TTC549 (cell line): Measurements from ENCODE around the gene TEF.
"Not testable (repeated sequence)": the region's sequence is repeated elsewhere in the genome, so short reads cannot be mapped to it uniquely, and the experiment has no call there.

Source experiments
- FAIRE-seq: peaks from 2 replicates; lab custom pipeline; 2012; peaks lifted over from hg19 to GRCh38; lab: Jason Lieb, UNC

TEF gene

GRCh38 chr22:41429232-41429950, 47.6 kb downstream of the TEF start:
- FAIRE-seq, result no peak

DNA sequence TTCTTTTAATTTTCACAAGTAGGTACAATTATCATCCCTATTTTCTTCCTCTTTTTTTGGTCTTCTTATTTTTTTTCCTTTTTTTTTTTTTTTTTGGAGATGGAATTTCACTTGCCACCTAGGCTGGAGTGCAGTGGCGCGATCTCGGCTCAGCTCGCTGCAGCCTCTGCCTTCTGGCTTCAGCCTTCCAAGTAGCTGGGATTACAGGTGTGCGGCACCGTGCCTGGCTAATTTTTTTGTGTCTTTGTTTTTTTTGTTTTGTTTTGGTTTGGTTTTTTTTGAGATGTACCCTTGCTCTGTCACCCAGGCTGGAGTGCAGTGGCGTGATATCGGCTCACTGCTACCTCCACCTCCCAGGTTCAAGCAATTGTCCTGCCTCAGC, 48.2 kb downstream of the TEF start:
- no peak for FAIRE-seq

DNA sequence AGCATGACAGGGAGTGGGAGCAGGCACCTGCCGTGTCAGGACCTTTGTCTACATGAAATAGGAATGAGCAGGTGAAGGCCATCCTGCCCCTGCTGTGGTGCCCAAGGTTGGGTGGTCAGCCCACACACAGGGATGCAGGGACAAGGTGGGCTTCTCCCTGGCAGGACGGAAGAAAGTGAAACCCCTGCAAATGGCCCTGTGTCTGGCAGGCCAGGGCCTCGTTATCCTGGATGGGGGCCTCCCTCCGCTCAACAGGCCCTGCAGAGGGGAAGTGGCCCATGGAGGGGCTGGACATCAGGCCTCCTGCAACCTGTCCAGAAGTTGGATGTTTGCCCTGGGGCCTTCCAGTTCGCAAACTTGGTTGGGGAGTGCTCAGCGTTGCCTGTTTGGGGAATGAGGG, 49.9 kb downstream of the TEF start:
- FAIRE-seq, result no peak

DNA sequence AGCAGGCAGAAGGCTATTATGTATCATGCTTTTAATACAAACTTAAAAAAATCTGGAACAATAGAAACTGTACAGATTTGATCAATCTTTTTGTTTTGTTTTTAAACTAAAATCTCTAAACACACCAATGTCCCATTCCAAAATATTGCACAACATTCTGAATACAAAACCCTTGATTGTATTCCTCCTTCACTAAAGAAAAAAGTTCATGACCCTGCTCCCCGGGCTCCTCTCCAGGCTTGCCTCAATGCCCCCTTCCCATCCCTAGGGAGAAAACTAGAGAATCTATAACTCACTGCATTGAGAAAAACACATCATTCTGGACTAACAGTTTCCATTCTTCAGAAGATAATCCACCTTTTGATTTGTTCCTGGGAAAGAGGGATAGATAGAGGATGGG, 51.7 kb downstream of the TEF start:
- not testable (repeated sequence) for FAIRE-seq

- not testable (repeated sequence) for FAIRE-seq
These were observed 52.7 kb downstream of the TEF start for GRCh38 chr22:41434361-41435003.

- no peak for FAIRE-seq
These were observed 53.8 kb downstream of the TEF start for GRCh38 chr22:41435560-41435959.

- FAIRE-seq, result no peak
These were observed 54.8 kb downstream of the TEF start for GRCh38 chr22:41436322-41437113.

DNA sequence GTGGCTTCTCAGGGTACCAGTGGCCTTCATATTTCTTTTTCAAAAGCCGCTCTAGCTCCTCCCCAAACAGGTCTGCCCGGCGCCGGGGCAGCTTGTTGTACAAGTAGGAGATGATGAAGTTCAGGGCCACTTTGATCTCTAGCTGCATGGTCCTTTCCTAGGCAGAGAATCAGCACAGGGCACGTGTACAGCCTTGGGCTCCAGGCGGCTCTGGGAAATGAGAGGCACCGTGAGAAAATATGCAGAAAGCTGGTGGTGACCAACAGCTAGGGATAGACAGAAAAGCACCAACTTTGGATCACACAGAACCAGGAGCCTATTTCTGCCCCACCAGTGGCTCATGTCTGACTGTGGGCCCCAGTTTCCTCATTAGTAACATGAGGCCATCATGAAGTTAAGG, 55.5 kb downstream of the TEF start:
- FAIRE-seq, result no peak

- FAIRE-seq, result not testable (repeated sequence)
These were observed 58.8 kb downstream of the TEF start for GRCh38 chr22:41440511-41440910.

- FAIRE-seq, result no peak
These were observed 60.6 kb downstream of the TEF start for GRCh38 chr22:41442240-41442792.

DNA sequence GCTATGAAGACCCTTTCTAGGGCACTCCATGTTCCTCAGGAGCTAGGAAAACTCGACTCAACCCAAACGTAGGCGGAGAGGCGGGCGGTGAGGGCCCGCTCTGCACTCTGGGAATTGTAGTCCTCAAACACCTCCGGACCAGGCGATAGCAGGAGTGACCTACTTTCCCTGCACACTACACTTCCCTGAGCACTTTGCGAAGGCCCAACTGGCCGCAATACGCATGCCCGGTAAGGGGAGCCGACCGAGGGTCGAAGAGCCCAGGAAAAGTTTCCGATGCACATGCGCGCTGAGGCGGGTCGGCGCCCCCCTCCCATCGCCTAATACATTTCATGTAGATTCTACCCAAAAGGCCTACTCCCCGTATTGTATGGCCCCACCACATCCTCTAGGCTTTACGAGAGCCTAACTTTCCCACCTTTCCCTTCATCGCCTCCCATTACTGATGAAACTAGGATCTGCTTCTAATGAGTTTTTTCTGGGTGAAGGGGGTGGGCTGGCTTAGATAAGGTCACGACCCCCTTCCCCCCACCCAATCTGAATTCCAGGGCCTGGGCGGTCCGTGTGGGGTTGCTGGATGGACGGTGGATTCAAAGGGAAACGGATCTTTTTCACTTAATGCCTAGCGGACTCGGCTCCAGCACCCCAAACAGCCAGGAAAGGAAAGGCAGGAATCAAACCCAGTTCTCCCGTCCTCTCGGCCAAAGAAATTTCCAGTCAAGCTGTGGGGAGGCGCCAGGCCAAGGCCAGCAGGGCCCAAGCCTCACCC, 62.8 kb downstream of the TEF start:
- FAIRE-seq, result peak; percentile 89

DNA sequence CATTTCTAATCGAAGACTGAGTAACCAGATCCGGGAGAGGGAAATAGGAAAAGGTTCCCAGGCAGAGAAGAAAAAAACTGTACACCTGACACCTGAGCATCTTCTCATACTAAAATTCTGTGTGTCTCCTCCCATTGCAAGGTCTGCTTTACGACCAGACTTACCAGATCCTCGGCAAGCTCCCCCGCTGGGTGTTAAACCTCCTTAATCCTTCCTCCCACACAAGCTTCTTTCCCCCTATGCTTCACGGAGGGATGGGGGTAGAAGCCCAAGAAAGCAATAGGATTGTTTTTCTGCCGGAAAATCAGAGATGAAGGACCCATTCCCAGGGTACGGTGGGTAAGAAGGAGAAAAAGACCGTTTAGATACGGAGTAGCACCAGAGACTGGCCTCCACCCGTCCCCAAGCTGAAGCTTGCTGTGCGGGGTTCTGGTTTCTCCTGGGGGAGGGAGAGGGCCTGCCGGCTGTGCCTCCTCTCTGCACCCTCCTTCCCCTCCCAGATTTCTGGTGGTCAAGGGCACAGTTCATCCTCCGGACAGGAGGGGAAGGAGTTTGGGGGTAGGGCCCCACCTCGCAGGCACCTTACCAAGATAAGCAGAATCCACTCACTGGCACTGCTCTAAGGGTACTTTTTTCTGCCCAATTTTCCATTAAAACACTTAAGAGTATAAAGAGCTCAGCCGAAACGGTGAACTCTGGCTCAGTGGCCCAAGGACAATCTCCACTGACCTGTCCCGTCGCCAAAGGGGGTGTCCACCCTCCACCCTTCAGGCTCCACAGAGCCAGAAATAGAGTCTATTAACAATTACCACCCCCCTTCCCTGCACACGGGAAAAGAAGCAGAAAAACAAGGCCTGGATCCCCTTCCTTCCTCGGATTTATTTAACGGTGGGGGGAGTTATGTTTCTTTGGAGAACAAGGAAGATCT, 63.7 kb downstream of the TEF start:
- no peak for FAIRE-seq

- FAIRE-seq, result no peak
These were observed 64.3 kb downstream of the TEF start for GRCh38 chr22:41446057-41446501.

DNA sequence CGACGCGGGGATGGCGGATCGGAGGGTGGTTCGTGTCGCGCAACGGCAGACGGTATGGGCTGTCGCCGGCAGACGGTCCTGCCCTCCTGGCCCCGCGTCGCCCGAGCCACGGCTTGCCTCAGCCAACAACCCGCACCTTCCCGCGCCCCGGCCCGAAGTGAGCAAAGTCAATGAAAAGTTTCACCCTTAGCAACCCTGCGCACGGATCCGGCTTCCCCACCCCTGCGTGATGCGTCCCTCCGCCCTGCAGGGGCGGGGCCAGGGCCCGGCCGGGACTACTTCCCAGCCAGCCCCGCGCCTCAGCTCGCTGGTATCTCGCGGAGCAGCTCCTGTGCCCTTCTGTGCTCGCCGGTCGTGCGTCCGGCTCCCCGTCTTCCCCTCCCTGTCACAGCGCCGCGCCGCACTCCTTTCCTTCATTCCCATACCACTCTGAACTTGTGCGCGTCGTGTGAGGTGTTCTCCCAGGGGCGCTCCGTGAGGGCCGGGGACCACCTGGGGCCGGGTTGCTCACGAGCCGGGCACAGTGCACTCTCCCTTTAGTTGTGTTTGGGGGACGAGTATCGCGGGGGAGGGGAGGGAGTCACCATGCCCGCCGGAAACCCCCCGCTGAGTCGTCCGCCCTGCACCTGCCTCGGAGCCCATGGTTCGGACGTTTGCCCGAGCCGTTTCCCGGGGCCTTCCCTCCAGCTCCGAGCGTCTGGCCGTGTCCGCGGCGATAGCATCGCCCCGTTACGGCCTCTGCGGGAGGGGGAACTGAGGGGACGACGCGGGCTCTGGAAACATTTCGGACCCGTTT, 65.1 kb downstream of the TEF start, which contains the start of gene TOB2:
Gene TOB2 (minus strand): TSS at position 163 of the 796 bp plus-strand sequence. CDS start 9,456 bp downstream, outside the sequence.
- peak; percentile 11 for FAIRE-seq

- FAIRE-seq, result no peak
These were observed 65.9 kb downstream of the TEF start for GRCh38 chr22:41447435-41448188.

DNA sequence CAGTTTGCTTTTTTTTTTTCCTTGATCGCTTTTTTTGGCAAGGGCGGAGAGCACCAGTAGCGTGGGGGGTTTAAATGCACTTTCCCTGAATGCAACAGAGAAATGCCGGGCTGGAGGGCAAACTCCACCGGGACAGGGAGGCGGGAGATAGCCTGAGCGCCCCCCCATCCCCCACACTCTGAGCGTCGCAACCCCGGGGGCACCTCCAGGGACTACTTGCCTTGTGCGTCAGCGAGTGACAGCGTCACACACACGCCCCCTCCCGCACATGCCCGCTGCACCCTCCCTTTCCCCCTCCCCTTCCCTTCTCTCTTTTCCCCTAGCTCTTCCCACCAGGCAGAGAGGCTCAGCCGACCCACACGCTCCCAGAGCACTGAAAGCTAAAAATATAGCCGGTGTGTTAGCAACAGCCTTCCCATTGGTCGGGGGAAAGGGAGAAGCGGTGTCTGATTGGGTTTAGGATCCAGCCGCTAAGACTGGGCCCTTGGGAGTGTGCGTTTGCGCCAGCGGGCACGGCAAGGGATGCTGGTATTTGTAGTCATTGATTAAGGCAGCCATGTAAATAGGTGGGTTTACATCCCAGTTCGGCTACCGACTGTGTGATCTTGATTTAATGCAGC, 66.6 kb downstream of the TEF start:
- FAIRE-seq, result peak; percentile 98
